Osteocyte (in vitro differentiated cells): ENCODE results near the gene CAMKK1. TPM values are rescaled to one million over a fixed set of nuclear protein-coding genes. Genes with fewer than 3 reads are reported as not detected.

Experiments used
- DNase-seq: peaks from one replicate; pipeline ENCODE4 v3.0.0; 2021; ENCODE audit warnings: mixed read lengths; ENCODE audit not compliant: unreplicated experiment; ENCODE audit errors: extremely low spot score
- H3K27ac Mint-ChIP-seq: one replicate; pipeline ENCODE4 v1.8.0; 2021; ENCODE audit warnings: mild to moderate bottlenecking, mixed read lengths; ENCODE audit not compliant: unreplicated experiment
- H3K27me3 Mint-ChIP-seq: one replicate; pipeline ENCODE4 v1.8.0; 2021; ENCODE audit warnings: mixed read lengths; ENCODE audit not compliant: unreplicated experiment
- H3K36me3 Mint-ChIP-seq: one replicate; pipeline ENCODE4 v1.8.0; 2021; ENCODE audit warnings: mixed read lengths; ENCODE audit not compliant: unreplicated experiment
- H3K4me1 Mint-ChIP-seq: one replicate; pipeline ENCODE4 v1.8.0; 2021; ENCODE audit warnings: mixed read lengths; ENCODE audit not compliant: unreplicated experiment
- H3K4me3 Mint-ChIP-seq: one replicate; pipeline ENCODE4 v1.8.0; 2021; ENCODE audit warnings: mild to moderate bottlenecking, moderate library complexity, mixed read lengths; ENCODE audit not compliant: unreplicated experiment
- H3K9me3 Mint-ChIP-seq: one replicate; pipeline ENCODE4 v1.8.0; 2021; ENCODE audit warnings: mixed read lengths; ENCODE audit not compliant: unreplicated experiment
- total RNA-seq: library from RNA; stranded (reverse); gene quantifications from 2 replicates; pipeline ENCODE4 v1.2.1, GENCODE V29; 2021
- TF ChIP-seq, protein P1 (sequence below): fragments of 200-600 bp; sonication (generic); IDR thresholded peaks from 2 replicates; pipeline ENCODE4 v1.5.0; 2021; ENCODE audit warnings: antibody characterized with exemption, mild to moderate bottlenecking, moderate library complexity

The CAMKK1 gene
- total RNA-seq, 1 donor from 2014 or later = 1.3 TPM

- no peaks in the 10 kb centered on the region for H3K9me3 Mint-ChIP-seq
- peaks cover 6% of the 10 kb centered on the region for H3K27me3 Mint-ChIP-seq
- H3K4me3 Mint-ChIP-seq = no peak overlapping the region
- no peak overlapping the region for H3K27ac Mint-ChIP-seq
- no peaks in the 10 kb centered on the region for H3K4me1 Mint-ChIP-seq
- no peak for DNase-seq
- no peaks in the 10 kb centered on the region for H3K36me3 Mint-ChIP-seq
- TF ChIP-seq, protein P1, sequence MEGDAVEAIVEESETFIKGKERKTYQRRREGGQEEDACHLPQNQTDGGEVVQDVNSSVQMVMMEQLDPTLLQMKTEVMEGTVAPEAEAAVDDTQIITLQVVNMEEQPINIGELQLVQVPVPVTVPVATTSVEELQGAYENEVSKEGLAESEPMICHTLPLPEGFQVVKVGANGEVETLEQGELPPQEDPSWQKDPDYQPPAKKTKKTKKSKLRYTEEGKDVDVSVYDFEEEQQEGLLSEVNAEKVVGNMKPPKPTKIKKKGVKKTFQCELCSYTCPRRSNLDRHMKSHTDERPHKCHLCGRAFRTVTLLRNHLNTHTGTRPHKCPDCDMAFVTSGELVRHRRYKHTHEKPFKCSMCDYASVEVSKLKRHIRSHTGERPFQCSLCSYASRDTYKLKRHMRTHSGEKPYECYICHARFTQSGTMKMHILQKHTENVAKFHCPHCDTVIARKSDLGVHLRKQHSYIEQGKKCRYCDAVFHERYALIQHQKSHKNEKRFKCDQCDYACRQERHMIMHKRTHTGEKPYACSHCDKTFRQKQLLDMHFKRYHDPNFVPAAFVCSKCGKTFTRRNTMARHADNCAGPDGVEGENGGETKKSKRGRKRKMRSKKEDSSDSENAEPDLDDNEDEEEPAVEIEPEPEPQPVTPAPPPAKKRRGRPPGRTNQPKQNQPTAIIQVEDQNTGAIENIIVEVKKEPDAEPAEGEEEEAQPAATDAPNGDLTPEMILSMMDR = no peak
These were observed 24.0 kb upstream of the CAMKK1 start for GRCh38 chr17:3916825-3917224.

DNA sequence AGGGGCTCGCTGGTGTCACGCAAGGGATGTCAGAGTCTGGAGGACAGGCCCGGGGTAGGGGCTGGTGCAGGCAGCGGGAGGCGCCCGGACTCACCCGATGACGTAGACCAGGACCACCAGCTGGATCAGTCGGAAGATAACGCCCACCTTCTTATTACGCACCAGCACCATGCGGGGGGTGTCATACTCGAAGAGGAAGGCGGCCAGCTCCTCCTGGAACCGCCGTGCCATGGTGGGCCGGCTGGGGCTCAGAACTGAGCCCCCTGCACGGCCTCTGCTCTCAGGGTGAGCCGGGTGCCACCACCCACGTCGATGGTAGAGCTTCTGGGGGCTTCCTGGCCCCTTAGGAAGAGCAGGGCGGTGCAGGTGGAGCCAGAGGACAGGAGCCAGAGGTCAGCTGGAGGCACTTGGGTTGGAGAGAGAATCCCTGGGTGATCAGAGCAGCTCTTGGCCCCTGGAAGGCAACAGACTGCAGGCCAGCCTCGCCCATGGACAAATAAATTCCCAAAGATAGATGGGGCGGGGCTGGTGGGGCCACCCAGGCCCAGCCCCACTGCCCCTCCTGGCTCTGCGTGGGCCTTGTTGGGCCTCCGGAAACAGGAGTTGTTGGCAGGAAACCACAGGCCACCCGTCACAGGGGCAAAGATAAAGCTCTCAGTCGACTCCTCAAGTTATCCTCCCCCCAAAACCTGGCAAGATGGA is 23.3 kb upstream of the CAMKK1 start, which contains the start of gene P2RX1:
TSS of gene P2RX1 (minus strand) at position 471 of the 702 bp plus-strand sequence. CDS start at position 231, 240 bp downstream.
- no peak within 1 kb of the TSS for H3K27ac Mint-ChIP-seq
- H3K36me3 Mint-ChIP-seq = no peaks in the 10 kb centered on the region
- no peak for DNase-seq
- H3K9me3 Mint-ChIP-seq = no peaks in the 10 kb centered on the region
- no peaks in the 10 kb centered on the region for H3K4me1 Mint-ChIP-seq
- peaks cover 9% of the 10 kb centered on the region for H3K27me3 Mint-ChIP-seq
- no peak within 1 kb of the TSS for H3K4me3 Mint-ChIP-seq
- TF ChIP-seq, protein P1 = no peak

DNA sequence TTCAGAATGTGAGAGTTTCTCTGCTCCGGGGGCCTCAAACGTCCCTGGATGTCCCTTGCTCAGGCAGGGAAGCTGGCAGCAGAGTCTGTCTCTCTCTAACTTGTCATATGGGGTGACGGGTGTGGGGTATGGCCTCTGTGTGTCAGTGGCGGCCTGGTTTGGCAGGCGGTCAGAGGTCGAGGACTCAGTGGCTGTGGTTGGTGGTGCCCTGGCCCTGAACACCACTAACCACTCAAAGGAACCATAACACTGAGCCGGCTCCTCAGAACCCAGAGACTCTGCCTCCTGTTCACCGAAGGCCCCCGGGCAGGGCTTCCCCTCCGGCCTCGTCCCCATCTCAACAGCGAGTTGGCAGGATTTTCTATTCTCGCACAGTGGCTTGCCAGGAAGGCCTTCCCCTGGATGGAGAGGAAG is 22.7 kb upstream of the CAMKK1 start:
- H3K36me3 Mint-ChIP-seq = no peaks in the 10 kb centered on the region
- no peak overlapping the region for H3K4me3 Mint-ChIP-seq
- H3K9me3 Mint-ChIP-seq = no peaks in the 10 kb centered on the region
- H3K4me1 Mint-ChIP-seq = no peaks in the 10 kb centered on the region
- H3K27me3 Mint-ChIP-seq = peaks cover 9% of the 10 kb centered on the region
- H3K27ac Mint-ChIP-seq = no peak overlapping the region
- DNase-seq = no peak
- TF ChIP-seq, protein P1 = no peak

GRCh38 chr17:3914312-3914670 is 21.4 kb upstream of the CAMKK1 start:
- DNase-seq = no peak
- Mint-ChIP-seq H3K27ac (no peak overlapping the region), H3K4me1 (no peaks in the 10 kb centered on the region), H3K4me3 (no peak overlapping the region), H3K9me3 (no peaks in the 10 kb centered on the region), H3K36me3 (no peaks in the 10 kb centered on the region), H3K27me3 (peaks cover 9% of the 10 kb centered on the region)
- TF ChIP-seq, protein P1 = no peak

DNA sequence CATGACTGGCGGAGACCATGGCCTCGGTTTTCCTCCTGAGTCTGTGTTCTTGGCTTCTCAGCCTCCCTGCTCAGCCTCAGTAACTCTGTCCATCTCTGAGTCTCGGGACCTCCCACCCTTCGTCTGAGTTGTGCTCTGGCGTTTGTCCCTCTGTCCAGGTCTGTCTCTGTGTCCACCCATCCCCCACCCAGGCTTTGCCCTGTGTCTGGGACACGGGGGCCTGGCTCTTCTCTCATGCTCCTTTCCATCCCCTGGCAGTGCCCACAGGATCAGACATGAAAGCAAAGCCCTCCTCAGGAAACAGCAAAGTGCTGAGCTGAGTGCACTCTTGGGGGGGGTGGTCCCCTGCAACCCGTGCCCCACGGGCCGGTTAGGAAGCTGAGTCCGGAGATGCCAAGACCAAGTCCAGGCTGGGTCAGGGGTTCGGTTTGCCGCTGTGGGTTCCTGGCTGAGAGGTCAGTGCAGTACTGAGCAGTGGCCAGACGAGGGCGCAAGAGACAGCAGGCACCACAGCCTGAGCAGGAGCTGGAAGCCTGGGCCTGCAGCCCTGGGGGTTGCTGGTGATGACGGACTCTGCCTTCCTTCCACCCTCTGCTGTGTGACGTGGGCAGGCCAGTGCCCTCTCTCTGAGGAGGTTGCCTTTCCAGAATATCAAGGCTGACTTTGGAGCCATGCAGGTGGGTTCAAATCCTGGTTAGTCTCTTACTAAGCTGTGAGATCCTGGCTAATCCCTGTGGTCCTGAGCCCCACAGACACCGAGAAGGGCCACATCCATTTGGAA is 20.9 kb upstream of the CAMKK1 start:
- Mint-ChIP-seq H3K4me1 (no peaks in the 10 kb centered on the region), H3K4me3 (no peak overlapping the region), H3K27me3 (peaks cover 9% of the 10 kb centered on the region), H3K9me3 (no peaks in the 10 kb centered on the region), H3K36me3 (no peaks in the 10 kb centered on the region), H3K27ac (no peak overlapping the region)
- TF ChIP-seq, protein P1 = peak; percentile 94
- DNase-seq = peak; percentile 93
